B cell (primary cell): ENCODE measurements around the gene GNA15. TPM values are rescaled to one million over a fixed set of nuclear protein-coding genes. Genes with fewer than 3 reads are reported as not detected.

Experiments used
- ATAC-seq: fragments of 200-7000 bp; cut with Tn5 transposase; one replicate; pipeline ENCODE4 v1.10.0; 2021; ENCODE audit warnings: low read depth, mild to moderate bottlenecking, moderate number of reproducible peaks, moderate library complexity
- CTCF ChIA-PET: fragments of 350-600 bp; sonication (Branson Sonifier 250); formaldehyde crosslinking; loops from one replicate; lab custom pipeline; 2021; ENCODE audit warnings: antibody characterized with exemption, inconsistent platforms; lab: Charles Lee
- POLR2A ChIA-PET: fragments of 350-600 bp; sonication (Branson Sonifier 250); formaldehyde crosslinking; loops from one replicate; lab custom pipeline; 2021; ENCODE audit warnings: antibody characterized with exemption; lab: Charles Lee
- DNase-seq: peaks from one replicate; pipeline ENCODE4 v3.0.0; 2013
- H2AFZ ChIP-seq: 2 replicates; pipeline ENCODE4 v1.6.1; 2012; ENCODE audit warnings: mild to moderate bottlenecking, low read depth, low read length; ENCODE audit not compliant: insufficient read depth, poor library complexity, severe bottlenecking
- H3K27ac ChIP-seq, 2 donors: 1 replicate in 1 of 2; 2 replicates in 1 of 2; pipeline ENCODE4 v1.5.1; 2012 to 2013; ENCODE audit warnings: low read length in 2 of 2, mild to moderate bottlenecking in 2 of 2, moderate library complexity in 1 of 2
- H3K27me3 ChIP-seq, 4 experiments: fragments of 200-600 bp in 1 of 4; sonication (generic) in 1 of 4; replicated peaks in 1 of 4; 1 replicate in 2 of 4; 2 replicates in 2 of 4; pipeline versions ENCODE4 v1.6.1 to v1.7.0; 2013 to 2016; ENCODE audit warnings: low read length in 3 of 4, mild to moderate bottlenecking in 2 of 4, mixed read lengths in 1 of 4, moderate library complexity in 1 of 4; ENCODE audit not compliant: insufficient read depth in 4 of 4, control insufficient read depth in 3 of 4; ENCODE audit errors: control extremely low read depth in 1 of 4
- H3K36me3 ChIP-seq, 2 experiments: replicated peaks in 1 of 2; 1 replicate in 1 of 2; 2 replicates in 1 of 2; pipeline versions ENCODE4 v1.6.1 to v1.7.1; 2013; ENCODE audit warnings: low read length in 1 of 2; ENCODE audit not compliant: insufficient read depth in 2 of 2, control insufficient read depth in 1 of 2; ENCODE audit errors: control extremely low read depth in 1 of 2, extremely low read depth in 1 of 2
- H3K4me1 ChIP-seq, 2 donors: fragments of 200-600 bp in 1 of 2; sonication (generic) in 1 of 2; 1 replicate in 1 of 2; 2 replicates in 1 of 2; pipeline versions ENCODE4 v1.5.1 to v1.6.1; 2013 to 2017; ENCODE audit warnings: low read length in 2 of 2; ENCODE audit not compliant: control insufficient read depth in 2 of 2, insufficient read depth in 2 of 2
- H3K4me2 ChIP-seq: replicated peaks from 2 replicates; pipeline ENCODE3; 2012; ENCODE audit warnings: mild to moderate bottlenecking, low read depth, low read length; ENCODE audit not compliant: poor library complexity, severe bottlenecking
- H3K4me3 ChIP-seq, 5 experiments: fragments of 200-600 bp in 1 of 5; sonication (generic) in 1 of 5; 1 replicate in 3 of 5; 2 replicates in 2 of 5; pipeline versions ENCODE4 v1.5.1 to v1.7.0; 2011 to 2016; ENCODE audit warnings: low read length in 4 of 5, mild to moderate bottlenecking in 4 of 5, low read depth in 2 of 5, control low read depth in 1 of 5, moderate library complexity in 1 of 5; ENCODE audit not compliant: insufficient read depth in 1 of 5; ENCODE audit errors: control extremely low read depth in 1 of 5, extremely low read depth in 1 of 5
- H3K79me2 ChIP-seq: fragments of 200-600 bp; sonication (generic); one replicate; pipeline ENCODE4 v1.6.0; 2016; ENCODE audit warnings: low read length; ENCODE audit not compliant: control insufficient read depth, insufficient read depth
- H3K9ac ChIP-seq: fragments of 200-600 bp; sonication (generic); 2 replicates; pipeline ENCODE4 v1.6.1; 2017; ENCODE audit warnings: mild to moderate bottlenecking, low read length, moderate library complexity
- H3K9me3 ChIP-seq, 3 donors: one replicate each; pipeline versions ENCODE4 v1.6.1 to v1.7.1; 2013; ENCODE audit warnings: low read length in 2 of 3; ENCODE audit not compliant: control insufficient read depth in 2 of 3, insufficient read depth in 1 of 3; ENCODE audit errors: control extremely low read depth in 1 of 3
- H4K20me1 ChIP-seq: 2 replicates; pipeline ENCODE4 v1.6.0; 2012; ENCODE audit warnings: mild to moderate bottlenecking, low read length; ENCODE audit not compliant: insufficient read depth, control insufficient read depth, poor library complexity, severe bottlenecking
- H3K27ac Mint-ChIP-seq: one replicate; pipeline ENCODE4 v1.8.0; 2021; ENCODE audit warnings: mixed read lengths
- H3K27me3 Mint-ChIP-seq: one replicate; pipeline ENCODE4 v1.8.0; 2021; ENCODE audit warnings: mixed read lengths
- H3K4me1 Mint-ChIP-seq: one replicate; pipeline ENCODE4 v1.8.0; 2021; ENCODE audit warnings: mixed read lengths
- H3K4me3 Mint-ChIP-seq: one replicate; pipeline ENCODE4 v1.8.0; 2021; ENCODE audit warnings: mixed read lengths
- H3K9me3 Mint-ChIP-seq: one replicate; pipeline ENCODE4 v1.8.0; 2022; ENCODE audit warnings: mixed read lengths; ENCODE audit not compliant: insufficient read depth
- EZH2 ChIP-seq: IDR thresholded peaks from 2 replicates; pipeline ENCODE4 v1.6.1; 2012; ENCODE audit warnings: borderline replicate concordance, low read depth, mild to moderate bottlenecking, moderate library complexity, low read length; ENCODE audit not compliant: insufficient read depth, poor library complexity, severe bottlenecking
- WGBS: methylation state at CpG from one replicate; pipeline ENCODE4 v1.1.5; 2013; ENCODE audit warnings: missing lambda C conversion rate; ENCODE audit not compliant: insufficient coverage; 5-methylcytosine and 5-hydroxymethylcytosine counted together
- intact Hi-C: fragments of 100-400 bp; cut with micrococcal nuclease; formaldehyde crosslinking; loops from one replicate; pipeline ENCODE4 v1.10.0; 2022
- polyA plus RNA-seq: library from polyadenylated mRNA; depleted of rRNA; stranded (reverse); fragments of >200 nt; gene quantifications from 2 replicates; pipeline ENCODE4 v1.2.3, GENCODE V29; 2012
- total RNA-seq, 2 donors: library from RNA; stranded (reverse); fragments of 120-200 nt in 1 of 2; gene quantifications; 1 replicate in 1 of 2; 2 replicates in 1 of 2; pipeline versions ENCODE4 v1.2.3 to v1.2.4, GENCODE V29; 2013 to 2022
- TF ChIP-seq, protein P1 (sequence below): fragments of 200-600 bp; IDR thresholded peaks from one replicate; pipeline ENCODE4 v1.8.0; 2022; ENCODE audit warnings: antibody characterized with exemption, mild to moderate bottlenecking

Gene GNA15
- total and polyA plus RNA-seq, 2 donors (not counting 1 experiment from before 2014, with no cell fraction given) = 0.37 to 0.52 TPM

DNA sequence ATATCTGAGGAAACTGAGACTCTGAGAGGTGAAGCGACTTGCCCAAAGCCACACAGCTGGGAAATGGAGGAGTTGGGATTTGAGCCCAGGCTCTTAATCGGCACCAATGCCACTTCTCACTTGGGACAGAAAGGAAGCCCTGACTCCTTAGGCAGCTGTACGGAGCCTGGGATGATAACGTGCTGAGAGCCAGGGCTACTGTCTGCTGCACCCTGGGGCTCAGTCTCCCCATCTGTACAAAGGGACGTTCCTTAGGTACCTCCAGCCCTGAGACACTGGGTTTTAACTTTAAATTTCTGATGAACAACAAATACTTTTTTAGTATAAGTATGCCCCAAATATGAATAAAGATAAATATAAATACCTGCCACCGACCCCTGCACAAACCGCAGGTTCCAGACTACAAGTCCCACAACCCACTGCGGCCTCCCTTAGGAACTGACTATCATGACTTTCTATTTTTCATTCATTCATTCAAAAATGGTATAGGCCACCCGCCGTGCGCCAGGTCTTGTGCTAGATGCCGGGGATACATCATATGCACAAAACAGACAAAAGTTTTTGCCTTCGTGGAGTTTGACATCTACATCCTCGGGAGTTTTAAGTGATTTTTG lies 49.1 kb downstream of the GNA15 start:
- H3K4me3 ChIP-seq = peak overlapping the region; percentile 61 to 88 (median 79)

More for the DNA sequence above, 49.1 kb downstream of the GNA15 start:
- H3K27ac Mint-ChIP-seq = peak overlapping the region; percentile 94
- peaks cover 68% of the 10 kb centered on the region for H3K4me1 Mint-ChIP-seq
- Histone ChIP-seq H3K79me2 (peaks cover 95% of the 10 kb centered on the region), H3K4me2 (peak overlapping the region; percentile 100), H3K4me1 (peaks cover 51 to 83% of the 10 kb centered on the region in 2 donors), H3K9me3 (no peaks in the 10 kb centered on the region), H3K9ac (peak overlapping the region; percentile 88), H4K20me1 (peaks cover 98% of the 10 kb centered on the region), H3K27ac (peak overlapping the region in 1 of 2 donors; percentile 59), H2AFZ (peak overlapping the region; percentile 77), H3K36me3 (peaks cover 0 to 44% of the 10 kb centered on the region in 2 experiments), H3K27me3 (no peaks in the 10 kb centered on the region)
- peak overlapping the region; percentile 93 for H3K4me3 Mint-ChIP-seq
- no peaks in the 10 kb centered on the region for H3K27me3 Mint-ChIP-seq
- no peaks in the 10 kb centered on the region for H3K9me3 Mint-ChIP-seq
- TF ChIP-seq, protein P1, sequence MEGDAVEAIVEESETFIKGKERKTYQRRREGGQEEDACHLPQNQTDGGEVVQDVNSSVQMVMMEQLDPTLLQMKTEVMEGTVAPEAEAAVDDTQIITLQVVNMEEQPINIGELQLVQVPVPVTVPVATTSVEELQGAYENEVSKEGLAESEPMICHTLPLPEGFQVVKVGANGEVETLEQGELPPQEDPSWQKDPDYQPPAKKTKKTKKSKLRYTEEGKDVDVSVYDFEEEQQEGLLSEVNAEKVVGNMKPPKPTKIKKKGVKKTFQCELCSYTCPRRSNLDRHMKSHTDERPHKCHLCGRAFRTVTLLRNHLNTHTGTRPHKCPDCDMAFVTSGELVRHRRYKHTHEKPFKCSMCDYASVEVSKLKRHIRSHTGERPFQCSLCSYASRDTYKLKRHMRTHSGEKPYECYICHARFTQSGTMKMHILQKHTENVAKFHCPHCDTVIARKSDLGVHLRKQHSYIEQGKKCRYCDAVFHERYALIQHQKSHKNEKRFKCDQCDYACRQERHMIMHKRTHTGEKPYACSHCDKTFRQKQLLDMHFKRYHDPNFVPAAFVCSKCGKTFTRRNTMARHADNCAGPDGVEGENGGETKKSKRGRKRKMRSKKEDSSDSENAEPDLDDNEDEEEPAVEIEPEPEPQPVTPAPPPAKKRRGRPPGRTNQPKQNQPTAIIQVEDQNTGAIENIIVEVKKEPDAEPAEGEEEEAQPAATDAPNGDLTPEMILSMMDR = no peak
- TF ChIP-seq EZH2 = no peak
- CTCF ChIA-PET = interaction anchor here (0.8 to 1.9 kb wide), 5 partner anchors 23 to 109 kb away, joined by 3 to 4 read pairs (median 3); no protein-coding TSS in a partner anchor
- intact Hi-C loops = loop anchor here (1.0 to 10.0 kb wide), 5 partner anchors 120 to 1940 kb away; partner anchors contain the start of genes ATP5F1D, DOHH, FEM1A and MIDN
- WGBS = 24% methylated on average over 12 of the region's 14 CpGs
- POLR2A ChIA-PET = interaction anchor here (0.7 to 1.7 kb wide), 4 partner anchors 9 to 1916 kb away, joined by 3 to 4 read pairs (median 3); no protein-coding TSS in a partner anchor
- no peak for DNase-seq
- ATAC-seq = peak; percentile 8
